ENCODE data around the gene APBB2.

GRCh38 chr4:41181037-41181436, 33.3 kb downstream of the APBB2 start:
- TF ChIP-seq EP300 (IDR thresholded peaks at IDR 0.05) (no peak), CTCF (IDR thresholded peaks at IDR 0.05) (no peak), POLR2A (IDR thresholded peaks at IDR 0.05) (no peak)

Measured in tibial nerve (tissue), 4 donors.